MM.1S (cell line): ENCODE measurements around the gene ACBD7.

Experiments used
- DNase-seq: peaks from one replicate; pipeline ENCODE4 v3.0.0-alpha.2; 2015
- H2AFZ ChIP-seq: fragments of 300-600 bp; sonication (generic); 2 replicates; pipeline ENCODE4 v1.6.0; 2016; ENCODE audit warnings: antibody characterized with exemption, low read length
- H3F3A ChIP-seq: fragments of 300-600 bp; sonication (generic); 2 replicates; pipeline ENCODE4 v1.6.1; 2016; ENCODE audit warnings: mild to moderate bottlenecking, antibody characterized with exemption, low read length, moderate library complexity, mixed read lengths; ENCODE audit not compliant: insufficient read depth
- H3K27ac ChIP-seq: fragments of 300-600 bp; sonication (generic); 2 replicates; pipeline ENCODE4 v1.5.1; 2016; ENCODE audit warnings: mild to moderate bottlenecking, low read length
- H3K27me3 ChIP-seq: fragments of 300-600 bp; sonication (generic); replicated peaks from 2 replicates; pipeline ENCODE4 v1.6.0; 2016; ENCODE audit warnings: low read length; ENCODE audit not compliant: insufficient read depth
- H3K36me3 ChIP-seq: fragments of 300-600 bp; sonication (generic); replicated peaks from 2 replicates; pipeline ENCODE4 v1.6.1; 2016; ENCODE audit warnings: mild to moderate bottlenecking, low read length, mixed read lengths; ENCODE audit not compliant: insufficient read depth
- H3K4me1 ChIP-seq: fragments of 300-600 bp; sonication (generic); 2 replicates; pipeline ENCODE4 v1.6.1; 2016; ENCODE audit warnings: low read length, mixed read lengths
- H3K4me2 ChIP-seq: fragments of 300-600 bp; sonication (generic); 2 replicates; pipeline ENCODE4 v1.6.0; 2016; ENCODE audit warnings: low read depth, low read length
- H3K4me3 ChIP-seq: fragments of 300-600 bp; sonication (generic); 2 replicates; pipeline ENCODE4 v1.5.1; 2016; ENCODE audit warnings: low read length, mixed read lengths
- H3K79me2 ChIP-seq: fragments of 300-600 bp; sonication (generic); 2 replicates; pipeline ENCODE4 v1.6.1; 2016; ENCODE audit warnings: mixed run types, low read length, mixed read lengths
- H3K9ac ChIP-seq: fragments of 300-600 bp; sonication (generic); 2 replicates; pipeline ENCODE4 v1.6.1; 2016; ENCODE audit warnings: low read length, mixed read lengths
- H3K9me2 ChIP-seq: fragments of 300-600 bp; sonication (generic); replicated peaks from 2 replicates; pipeline ENCODE4 v1.6.1; 2016; ENCODE audit warnings: mild to moderate bottlenecking, low read length, mixed read lengths; ENCODE audit not compliant: insufficient read depth
- H3K9me3 ChIP-seq: fragments of 300-600 bp; sonication (generic); replicated peaks from 2 replicates; pipeline ENCODE4 v1.6.1; 2016; ENCODE audit warnings: mild to moderate bottlenecking, low read length, mixed read lengths; ENCODE audit not compliant: insufficient read depth
- H4K20me1 ChIP-seq: fragments of 300-600 bp; sonication (generic); 2 replicates; pipeline ENCODE4 v1.6.1; 2016; ENCODE audit warnings: mild to moderate bottlenecking, low read length, moderate library complexity, mixed read lengths; ENCODE audit not compliant: insufficient read depth
- EZH2 ChIP-seq: fragments of 300-600 bp; sonication (generic); optimal IDR thresholded peaks from 2 replicates; pipeline ENCODE3; 2017; ENCODE audit warnings: low read depth, mild to moderate bottlenecking, antibody characterized with exemption, low read length, mixed read lengths
- EZH2phosphoT487 ChIP-seq: fragments of 300-600 bp; sonication (generic); IDR thresholded peaks from 2 replicates; pipeline ENCODE4 v1.6.1; 2018; ENCODE audit warnings: antibody characterized with exemption, low read length
- TF ChIP-seq, protein P1 (sequence below): fragments of 300-600 bp; sonication (generic); IDR thresholded peaks from 2 replicates; pipeline ENCODE4 v1.5.1; 2016; ENCODE audit warnings: antibody characterized with exemption, low read length, mixed read lengths

The ACBD7 gene

DNA sequence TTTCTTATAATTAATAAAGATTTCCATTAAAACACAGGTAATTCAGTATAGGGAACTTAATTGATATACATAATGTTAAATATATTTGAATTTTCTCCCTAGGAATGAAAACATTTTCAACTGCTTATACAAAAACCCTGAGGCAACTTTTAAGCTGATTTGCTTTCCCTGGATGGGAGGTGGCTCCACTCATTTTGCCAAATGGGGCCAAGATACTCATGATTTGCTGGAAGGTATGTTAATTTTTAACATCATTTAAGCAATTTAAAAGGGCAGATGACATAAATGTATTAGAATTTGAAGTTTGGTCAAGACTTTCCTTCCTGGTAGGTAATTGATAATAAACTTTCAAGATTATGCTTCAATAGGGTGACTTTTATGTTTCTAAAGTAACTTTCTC is 39.0 kb downstream of the ACBD7 start:
- Histone ChIP-seq H3F3A (no peaks in the 10 kb centered on the region), H4K20me1 (no peaks in the 10 kb centered on the region), H3K27ac (no peak overlapping the region), H3K36me3 (no peaks in the 10 kb centered on the region), H3K9me3 (no peaks in the 10 kb centered on the region), H3K9ac (no peak overlapping the region), H3K9me2 (no peaks in the 10 kb centered on the region), H3K79me2 (no peaks in the 10 kb centered on the region), H3K4me1 (no peaks in the 10 kb centered on the region), H3K27me3 (no peaks in the 10 kb centered on the region), H3K4me2 (no peak overlapping the region), H3K4me3 (no peak overlapping the region), H2AFZ (no peak overlapping the region)
- TF ChIP-seq, protein P1, sequence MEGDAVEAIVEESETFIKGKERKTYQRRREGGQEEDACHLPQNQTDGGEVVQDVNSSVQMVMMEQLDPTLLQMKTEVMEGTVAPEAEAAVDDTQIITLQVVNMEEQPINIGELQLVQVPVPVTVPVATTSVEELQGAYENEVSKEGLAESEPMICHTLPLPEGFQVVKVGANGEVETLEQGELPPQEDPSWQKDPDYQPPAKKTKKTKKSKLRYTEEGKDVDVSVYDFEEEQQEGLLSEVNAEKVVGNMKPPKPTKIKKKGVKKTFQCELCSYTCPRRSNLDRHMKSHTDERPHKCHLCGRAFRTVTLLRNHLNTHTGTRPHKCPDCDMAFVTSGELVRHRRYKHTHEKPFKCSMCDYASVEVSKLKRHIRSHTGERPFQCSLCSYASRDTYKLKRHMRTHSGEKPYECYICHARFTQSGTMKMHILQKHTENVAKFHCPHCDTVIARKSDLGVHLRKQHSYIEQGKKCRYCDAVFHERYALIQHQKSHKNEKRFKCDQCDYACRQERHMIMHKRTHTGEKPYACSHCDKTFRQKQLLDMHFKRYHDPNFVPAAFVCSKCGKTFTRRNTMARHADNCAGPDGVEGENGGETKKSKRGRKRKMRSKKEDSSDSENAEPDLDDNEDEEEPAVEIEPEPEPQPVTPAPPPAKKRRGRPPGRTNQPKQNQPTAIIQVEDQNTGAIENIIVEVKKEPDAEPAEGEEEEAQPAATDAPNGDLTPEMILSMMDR = no peak
- TF ChIP-seq EZH2 = no peak
- no peak for DNase-seq

DNA sequence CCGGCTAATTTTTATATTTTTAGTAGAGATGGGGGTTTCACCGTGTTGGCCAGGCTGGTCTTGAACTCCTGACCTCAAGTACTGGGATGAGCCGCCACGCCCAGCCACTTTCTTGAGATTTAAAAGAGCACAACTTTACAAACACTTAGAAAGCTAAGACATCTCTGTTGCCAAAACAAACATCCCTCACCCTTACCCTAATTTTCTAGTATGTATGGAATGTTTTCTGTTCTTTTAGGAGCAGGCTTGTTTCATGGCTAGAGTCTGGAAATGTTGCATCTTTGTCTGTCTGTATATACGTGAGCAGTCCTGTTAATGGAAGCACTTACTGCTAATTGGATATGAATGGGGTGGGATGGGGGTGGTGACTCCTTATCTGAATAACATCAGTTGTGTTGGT is 42.0 kb downstream of the ACBD7 start:
- Histone ChIP-seq H3K4me1 (no peaks in the 10 kb centered on the region), H3K27ac (no peak overlapping the region), H4K20me1 (no peaks in the 10 kb centered on the region), H3K79me2 (no peaks in the 10 kb centered on the region), H2AFZ (no peak overlapping the region), H3K36me3 (no peaks in the 10 kb centered on the region), H3K9ac (no peak overlapping the region), H3F3A (no peaks in the 10 kb centered on the region), H3K27me3 (no peaks in the 10 kb centered on the region), H3K9me2 (no peaks in the 10 kb centered on the region), H3K9me3 (no peaks in the 10 kb centered on the region), H3K4me3 (no peak overlapping the region), H3K4me2 (no peak overlapping the region)
- no peak for DNase-seq
- TF ChIP-seq, protein P1 = no peak
- TF ChIP-seq EZH2 = no peak
- TF ChIP-seq EZH2phosphoT487 = no peak

DNA sequence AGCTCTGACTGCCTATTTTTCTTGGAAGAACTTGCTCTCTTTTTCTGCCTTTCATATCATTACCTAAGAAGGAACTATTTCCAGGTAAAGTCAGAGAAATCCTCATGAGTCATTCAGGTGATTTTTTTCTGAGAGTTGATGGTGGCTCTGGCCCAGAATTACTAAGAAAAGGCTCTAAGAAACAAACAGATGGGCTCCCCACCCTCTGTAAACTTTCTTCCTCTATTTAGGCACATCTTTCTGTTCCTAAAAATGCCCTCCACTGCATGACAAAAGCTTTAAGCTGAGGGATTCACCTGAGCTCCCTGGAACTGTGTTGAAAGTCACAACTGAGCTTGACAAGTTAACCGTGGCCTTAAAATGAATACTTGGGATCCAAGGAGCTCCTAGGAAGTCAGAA is 43.2 kb downstream of the ACBD7 start:
- no peak for TF ChIP-seq EZH2
- no peak for TF ChIP-seq EZH2phosphoT487
- TF ChIP-seq, protein P1 = no peak
- H3K4me3 ChIP-seq = no peak overlapping the region

More for the DNA sequence above, 43.2 kb downstream of the ACBD7 start:
- Histone ChIP-seq H3K4me2 (no peak overlapping the region), H3F3A (no peaks in the 10 kb centered on the region), H3K27ac (no peak overlapping the region), H4K20me1 (no peaks in the 10 kb centered on the region), H3K9me2 (no peaks in the 10 kb centered on the region), H3K9ac (no peak overlapping the region), H3K27me3 (no peaks in the 10 kb centered on the region), H3K9me3 (no peaks in the 10 kb centered on the region), H3K36me3 (no peaks in the 10 kb centered on the region), H3K79me2 (no peaks in the 10 kb centered on the region), H3K4me1 (no peaks in the 10 kb centered on the region), H2AFZ (no peak overlapping the region)
- no peak for DNase-seq
